Measurements from ENCODE around the gene FGD4. TPM values are rescaled to one million over a fixed set of nuclear protein-coding genes. Genes with fewer than 3 reads are reported as not detected.

Gene FGD4
- total and polyA plus RNA-seq, 2 experiments from 2014 or later: 1.1 to 3.4 TPM

DNA sequence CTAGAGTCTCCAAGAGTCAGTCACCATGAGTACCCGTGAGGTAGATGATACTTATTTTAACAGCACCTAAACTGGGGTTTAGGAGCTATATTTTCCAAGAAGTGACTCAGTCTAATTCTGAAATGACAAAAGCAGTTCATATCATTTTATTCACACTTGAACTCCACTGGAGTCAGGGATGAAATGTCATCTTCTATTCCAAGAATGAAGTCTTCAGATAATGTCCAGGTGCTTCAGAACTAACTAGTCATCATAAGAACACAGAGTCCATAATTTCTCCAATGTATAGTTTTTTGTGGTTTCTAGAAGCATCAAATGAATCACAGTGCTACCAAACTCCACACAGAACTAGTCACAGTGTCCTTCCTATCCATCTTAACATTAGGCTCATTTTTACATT, 293.0 kb downstream of the FGD4 start:
- DNase-seq: no peak
- H2AFZ ChIP-seq: no peak overlapping the region
- in situ Hi-C loops (cut with MboI): no loop called here
- H3K36me3 ChIP-seq (ENCODE audit: low read depth): no peaks in the 10 kb centered on the region
- H3K4me2 ChIP-seq (ENCODE audit: unreplicated experiment): no peak overlapping the region
- WGBS, 2 experiments (ENCODE audit: low coverage in 1 of 2, low lambda C conversion rate in 2 of 2, missing lambda C conversion rate in 2 of 2): 90 to 97% methylated on average over 1 of the region's 1 CpG
- no peaks in the 10 kb centered on the region for H3K9me2 ChIP-seq (ENCODE audit: insufficient read depth)
- no peak overlapping the region for H3K4me3 ChIP-seq
- H3K9ac ChIP-seq: no peak overlapping the region
- peaks cover 100% of the 10 kb centered on the region for H3K79me2 ChIP-seq (ENCODE audit: insufficient read depth)
- no peaks in the 10 kb centered on the region for H3K9me3 ChIP-seq (ENCODE audit: low read depth)
- no peaks in the 10 kb centered on the region for H3K4me1 ChIP-seq (ENCODE audit: insufficient read depth)
- no peak for TF ChIP-seq EZH2 (IDR thresholded peaks at IDR 0.05; ENCODE audit: insufficient read depth, poor library complexity, severe bottlenecking)
- TF ChIP-seq EZH2phosphoT487 (IDR thresholded peaks at IDR 0.05; ENCODE audit: insufficient read depth, low read depth): no peak
- peaks cover 9% of the 10 kb centered on the region; the same call in 1 of the 2 replicates for H4K20me1 ChIP-seq (ENCODE audit: insufficient read depth)
- no peaks in the 10 kb centered on the region for H3F3A ChIP-seq (ENCODE audit: insufficient read depth)
- no peaks in the 10 kb centered on the region for H3K27me3 ChIP-seq (replicated peaks; ENCODE audit: insufficient read depth)
- no peak overlapping the region for H3K27ac ChIP-seq

- DNase-seq: no peak
- Histone ChIP-seq H2AFZ (no peak overlapping the region), H3K9me3 (ENCODE audit: low read depth) (no peaks in the 10 kb centered on the region), H3K9me2 (ENCODE audit: insufficient read depth) (no peaks in the 10 kb centered on the region), H3K9ac (no peak overlapping the region), H3K4me1 (ENCODE audit: insufficient read depth) (no peaks in the 10 kb centered on the region), H3F3A (ENCODE audit: insufficient read depth) (no peaks in the 10 kb centered on the region), H3K79me2 (ENCODE audit: insufficient read depth) (peaks cover 100% of the 10 kb centered on the region), H4K20me1 (ENCODE audit: insufficient read depth) (peaks cover 9% of the 10 kb centered on the region; the same call in 1 of the 2 replicates), H3K27me3 (replicated peaks; ENCODE audit: insufficient read depth) (no peaks in the 10 kb centered on the region), H3K36me3 (ENCODE audit: low read depth) (no peaks in the 10 kb centered on the region), H3K27ac (no peak overlapping the region), H3K4me2 (ENCODE audit: unreplicated experiment) (no peak overlapping the region), H3K4me3 (no peak overlapping the region)
- in situ Hi-C loops (cut with MboI): no loop called here
- WGBS, 2 experiments (ENCODE audit: low coverage in 1 of 2, low lambda C conversion rate in 2 of 2, missing lambda C conversion rate in 2 of 2): 97 to 100% methylated on average over 1 of the region's 1 CpG
- no peak for TF ChIP-seq EZH2phosphoT487 (IDR thresholded peaks at IDR 0.05; ENCODE audit: insufficient read depth, low read depth)
These were observed 293.7 kb downstream of the FGD4 start for GRCh38 chr12:32693036-32693435.

Small RNA genes within 50 kb of the gene (small RNA-seq; reads per million reads assigned to genes)
- not detected for gene RF00019 (ENCODE audit: low read depth, low replicate concordance)
- not detected for gene RNU6-494P (ENCODE audit: low read depth, low replicate concordance)

All from GM23248 (cell line).